ENCODE results near the gene WHRN. TPM values are rescaled to one million over a fixed set of nuclear protein-coding genes. Genes with fewer than 3 reads are reported as not detected.

WHRN gene
- total RNA-seq, 2 experiments from 2014 or later = 0.64 to 1.2 TPM

DNA sequence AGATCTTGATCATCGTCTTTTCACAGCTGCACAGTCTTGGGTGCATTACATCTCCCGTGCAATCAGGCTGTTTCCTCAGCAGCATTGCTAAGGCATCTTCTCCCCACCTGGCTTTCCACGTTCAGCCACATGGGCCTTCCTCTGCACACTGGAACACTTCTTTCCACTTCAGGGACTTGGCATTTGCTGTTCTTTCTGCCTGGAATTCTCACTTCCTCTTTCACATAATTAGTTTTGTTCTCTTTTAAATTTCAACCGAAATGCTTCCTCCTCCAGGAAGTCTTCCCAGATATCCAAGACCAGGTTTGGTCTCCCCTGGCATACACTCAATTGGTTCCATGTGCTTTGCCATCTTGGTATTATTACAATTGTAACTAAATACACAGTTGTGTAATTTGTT, 43.8 kb downstream of the WHRN start:
- Mint-ChIP-seq H3K9me3 (no peaks in the 10 kb centered on the region), H3K27ac (no peak overlapping the region), H3K27me3 (no peaks in the 10 kb centered on the region), H3K36me3 (ENCODE audit: low read depth) (no peaks in the 10 kb centered on the region), H3K4me3 (no peak overlapping the region), H3K4me1 (no peaks in the 10 kb centered on the region)
- DNase-seq = no peak
- ChIA-PET POLR2A (no interaction called here), CTCF (interaction anchor here (1.3 to 1.4 kb wide), 2 partner anchors 11 to 40 kb away, joined by 3 to 4 read pairs; no protein-coding TSS in a partner anchor)

DNA sequence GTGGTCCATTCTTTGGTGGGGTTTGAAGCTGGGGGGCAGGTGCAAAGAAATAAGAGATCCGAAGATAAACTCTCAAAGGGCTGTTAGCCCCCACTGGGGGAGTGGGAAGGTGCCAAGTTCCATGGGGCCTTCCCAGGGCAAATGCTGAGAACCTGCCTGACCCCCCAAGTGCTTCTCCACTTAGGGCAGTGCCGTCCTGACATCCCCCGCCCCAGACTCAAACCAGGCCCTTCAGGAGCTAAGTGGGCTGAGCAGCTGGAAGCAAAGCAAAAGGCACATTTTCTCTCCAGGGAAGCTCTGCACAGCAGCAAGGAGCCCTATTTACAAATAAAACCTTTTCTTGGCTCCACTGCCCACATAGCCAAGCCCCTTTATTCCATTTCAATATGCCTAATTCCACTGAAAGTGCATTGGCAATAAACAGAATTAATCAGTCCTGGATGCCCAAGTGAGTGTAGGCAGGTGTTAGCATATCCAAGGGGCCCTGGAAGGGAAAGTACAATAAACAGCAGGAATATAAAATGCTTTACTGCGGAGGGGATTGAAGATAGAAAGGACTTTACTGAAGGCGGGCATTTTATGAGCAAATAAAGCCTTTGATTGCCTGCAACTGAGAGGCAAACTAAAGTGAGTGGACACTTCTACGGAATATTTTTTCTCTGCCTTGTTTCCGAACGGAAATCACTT, 44.6 kb downstream of the WHRN start:
- Mint-ChIP-seq H3K4me3 (no peak overlapping the region), H3K36me3 (ENCODE audit: low read depth) (no peaks in the 10 kb centered on the region), H3K27me3 (no peaks in the 10 kb centered on the region), H3K9me3 (no peaks in the 10 kb centered on the region), H3K4me1 (no peaks in the 10 kb centered on the region), H3K27ac (no peak overlapping the region)
- ChIA-PET POLR2A (no interaction called here), CTCF (no interaction called here)
- no peak for DNase-seq

DNA sequence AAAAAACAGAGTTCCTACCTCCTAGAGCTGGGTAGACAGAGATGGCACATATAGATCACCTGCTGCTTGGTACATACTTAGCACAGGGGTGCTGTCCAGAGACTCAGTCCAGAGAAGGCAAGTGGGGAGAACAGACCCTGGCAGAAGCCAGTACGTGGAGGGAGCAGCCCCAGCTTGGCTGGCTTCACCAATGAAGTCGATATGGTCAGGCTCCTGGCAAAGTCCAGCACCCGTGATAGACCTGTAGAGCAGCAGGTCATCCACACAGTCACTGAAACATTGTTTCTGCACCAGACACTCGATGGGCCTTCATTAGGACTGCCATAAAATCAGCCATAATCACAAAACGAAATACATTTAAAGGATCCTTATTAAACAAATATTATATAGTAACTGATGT, 45.8 kb downstream of the WHRN start:
- Mint-ChIP-seq H3K27ac (no peak overlapping the region), H3K27me3 (no peaks in the 10 kb centered on the region), H3K4me1 (no peaks in the 10 kb centered on the region), H3K4me3 (no peak overlapping the region), H3K36me3 (ENCODE audit: low read depth) (no peaks in the 10 kb centered on the region), H3K9me3 (no peaks in the 10 kb centered on the region)
- DNase-seq = no peak
- CTCF ChIA-PET = no interaction called here
- POLR2A ChIA-PET = no interaction called here

DNA sequence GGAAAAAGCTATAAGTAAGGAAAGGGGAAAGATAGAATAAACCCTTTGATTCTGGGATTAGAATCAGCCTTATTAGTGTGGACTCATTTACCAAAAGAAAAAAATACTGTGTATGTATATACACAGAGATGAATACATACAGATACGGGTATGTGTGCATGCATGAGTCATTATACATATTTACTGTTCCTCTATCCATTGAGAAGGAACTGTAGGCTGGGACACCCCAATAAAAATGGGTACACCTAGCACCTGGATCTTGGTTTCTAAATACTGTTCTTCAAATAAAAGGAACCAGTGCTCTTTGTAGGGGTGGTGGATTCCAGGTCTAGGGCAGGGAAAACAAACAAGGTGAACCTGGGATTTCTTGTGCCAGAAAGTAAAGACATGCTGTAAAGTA, 48.3 kb downstream of the WHRN start:
- POLR2A ChIA-PET = no interaction called here
- H3K27me3 Mint-ChIP-seq = no peaks in the 10 kb centered on the region
- CTCF ChIA-PET = interaction anchor here (0.6 kb wide), 2 partner anchors 630 to 632 kb away, joined by 3 read pairs; no protein-coding TSS in a partner anchor
- H3K4me1 Mint-ChIP-seq = peaks cover 14% of the 10 kb centered on the region
- peaks cover 7% of the 10 kb centered on the region for H3K9me3 Mint-ChIP-seq
- H3K36me3 Mint-ChIP-seq (ENCODE audit: low read depth) = peaks cover 3% of the 10 kb centered on the region
- H3K4me3 Mint-ChIP-seq = no peak overlapping the region
- no peak for DNase-seq
- no peak overlapping the region for H3K27ac Mint-ChIP-seq

DNA sequence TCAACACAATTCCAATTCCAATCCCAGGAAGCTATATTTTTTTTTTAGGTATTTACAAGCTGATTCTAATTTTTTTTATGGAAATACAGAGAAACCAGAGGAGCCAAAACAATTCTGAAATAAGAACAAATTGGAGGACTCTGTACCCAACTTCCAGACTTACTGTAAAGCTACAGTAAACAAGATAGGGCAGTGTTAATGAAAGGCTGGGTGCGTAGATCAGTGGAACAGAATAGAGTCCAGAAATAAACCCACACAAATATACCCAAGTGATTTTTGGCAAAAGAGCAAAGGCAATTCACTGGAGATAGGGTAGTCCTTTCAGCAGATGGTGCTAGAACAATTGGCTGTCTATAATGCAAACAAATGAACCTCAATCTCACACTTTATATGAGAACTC, 50.6 kb downstream of the WHRN start:
- H3K27ac Mint-ChIP-seq = no peak overlapping the region
- POLR2A ChIA-PET = no interaction called here
- peaks cover 18% of the 10 kb centered on the region for H3K4me1 Mint-ChIP-seq
- peaks cover 3% of the 10 kb centered on the region for H3K36me3 Mint-ChIP-seq (ENCODE audit: low read depth)
- no peak for DNase-seq
- no peaks in the 10 kb centered on the region for H3K27me3 Mint-ChIP-seq
- peaks cover 7% of the 10 kb centered on the region for H3K9me3 Mint-ChIP-seq
- CTCF ChIA-PET = interaction anchor here (0.8 kb wide), 1 partner anchor 117 kb away, joined by 3 read pairs; no protein-coding TSS in a partner anchor
- H3K4me3 Mint-ChIP-seq = no peak overlapping the region

DNA sequence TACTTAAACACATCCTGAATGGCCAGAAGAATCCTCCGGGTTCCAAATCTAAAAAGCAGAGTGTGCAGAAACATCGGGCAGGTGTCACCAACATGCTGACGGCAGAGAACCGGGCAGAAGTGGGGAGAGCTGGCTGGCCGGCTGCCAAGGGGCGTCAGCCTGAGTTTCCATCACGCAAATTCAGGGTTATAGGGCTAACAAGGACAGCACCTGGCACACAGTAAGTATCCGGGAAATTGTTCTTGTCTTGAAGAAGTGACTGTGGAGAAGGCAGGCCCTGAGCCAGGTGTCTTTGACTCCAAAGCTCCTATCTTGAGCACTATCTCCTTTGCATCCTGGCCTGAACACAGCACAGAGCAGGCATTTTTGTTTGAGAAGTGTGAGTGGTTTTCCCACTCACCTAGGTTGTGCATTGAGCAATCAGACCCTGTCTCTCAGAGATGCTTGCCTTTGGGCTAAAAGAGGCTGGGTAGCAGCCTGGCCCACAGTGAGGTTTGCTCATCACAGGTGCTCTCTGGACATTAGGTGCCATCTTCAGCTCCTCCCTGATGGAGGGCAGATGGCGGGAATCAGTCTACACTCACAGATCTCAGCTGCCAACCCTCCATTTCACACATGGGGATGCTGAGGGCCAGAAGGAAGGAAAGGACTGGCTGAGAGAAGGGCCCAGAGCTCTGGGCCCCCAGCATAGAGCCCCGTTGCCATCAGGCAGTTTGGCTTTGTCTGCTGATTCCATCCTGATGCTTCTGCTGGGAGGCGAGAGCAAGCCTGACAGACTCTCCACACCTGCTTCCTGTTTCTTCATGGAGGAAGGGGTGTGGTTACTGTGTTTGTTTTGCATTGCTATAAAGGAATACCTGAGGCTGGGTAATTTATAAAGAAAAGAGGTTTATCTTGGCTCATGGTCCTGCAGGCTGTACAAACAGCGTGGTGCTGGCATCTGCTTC, 52.8 kb downstream of the WHRN start:
- peaks cover 7% of the 10 kb centered on the region for H3K9me3 Mint-ChIP-seq
- peaks cover 20% of the 10 kb centered on the region for H3K4me1 Mint-ChIP-seq
- CTCF ChIA-PET = interaction anchor here (1.4 to 2.4 kb wide), 2 partner anchors 24 to 201 kb away, joined by 3 to 5 read pairs; no protein-coding TSS in a partner anchor
- POLR2A ChIA-PET = no interaction called here
- H3K27me3 Mint-ChIP-seq = no peaks in the 10 kb centered on the region
- peak overlapping the region; percentile 54 for H3K27ac Mint-ChIP-seq
- H3K4me3 Mint-ChIP-seq = no peak overlapping the region
- DNase-seq = no peak
- peaks cover 3% of the 10 kb centered on the region for H3K36me3 Mint-ChIP-seq (ENCODE audit: low read depth)

DNA sequence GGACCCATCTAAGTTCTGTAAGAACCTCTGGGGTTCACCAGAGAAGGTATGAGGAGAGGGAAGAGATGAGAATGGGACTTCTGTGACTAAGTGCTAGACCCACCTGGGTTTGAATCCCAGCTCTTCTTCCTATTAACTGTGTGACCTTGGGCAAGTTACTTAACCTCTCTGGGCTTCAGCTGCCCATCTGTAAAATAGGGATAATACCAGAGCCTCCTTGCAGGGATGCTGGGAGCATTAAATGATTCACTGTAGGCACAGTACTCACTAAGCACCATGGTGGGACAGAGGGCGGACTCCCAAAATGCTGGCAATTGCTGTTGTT, 53.6 kb downstream of the WHRN start:
- POLR2A ChIA-PET = no interaction called here
- Mint-ChIP-seq H3K27ac (no peak overlapping the region), H3K4me3 (no peak overlapping the region)

DNA sequence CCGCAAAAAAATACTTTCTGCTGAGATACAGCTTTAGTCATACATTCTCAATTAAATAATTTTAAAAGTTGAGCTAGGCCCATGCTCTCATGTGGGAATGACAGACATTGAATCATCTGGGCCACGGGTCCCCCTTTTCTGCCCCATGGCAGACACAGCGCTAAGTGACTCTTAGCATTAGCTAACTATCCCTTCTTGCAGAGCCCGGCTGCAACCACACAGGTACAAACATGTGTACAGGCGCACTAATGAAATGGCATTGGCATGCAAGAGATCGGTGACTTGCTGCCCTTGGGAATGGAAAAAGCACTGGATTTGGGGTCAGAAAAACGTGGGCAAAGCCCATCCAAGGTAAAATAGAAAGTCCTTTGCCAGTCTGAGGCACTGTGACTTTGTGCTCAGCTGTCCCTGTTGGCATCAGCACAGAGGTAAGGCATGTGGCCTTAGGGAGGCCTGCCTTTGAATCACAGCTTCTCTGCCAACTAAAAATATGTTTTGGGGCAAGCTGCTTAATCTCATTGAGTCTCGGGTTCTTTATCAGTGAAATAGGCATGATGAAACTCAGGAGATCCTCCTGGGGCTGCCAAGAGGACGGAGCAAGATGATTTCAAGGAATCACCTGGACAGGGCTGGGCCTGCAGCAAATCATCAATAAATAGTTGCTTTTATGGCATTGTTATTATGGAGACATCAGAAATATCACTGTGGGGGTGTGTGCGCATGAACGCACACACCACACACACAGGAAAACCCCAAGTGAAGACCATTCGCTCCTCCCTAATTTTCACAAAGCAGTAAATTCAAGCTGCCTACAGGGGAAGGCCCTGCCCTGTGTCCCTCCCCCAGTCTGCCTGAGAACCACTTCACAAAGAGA, 54.2 kb downstream of the WHRN start:
- peaks cover 7% of the 10 kb centered on the region for H3K9me3 Mint-ChIP-seq
- peaks cover 1% of the 10 kb centered on the region for H3K27me3 Mint-ChIP-seq
- CTCF ChIA-PET = interaction anchor here (0.5 to 2.4 kb wide), 4 partner anchors 11 to 205 kb away, joined by 3 to 5 read pairs (median 4); no protein-coding TSS in a partner anchor
- no peak for DNase-seq
- no peak overlapping the region for H3K4me3 Mint-ChIP-seq
- peaks cover 20% of the 10 kb centered on the region for H3K4me1 Mint-ChIP-seq
- H3K36me3 Mint-ChIP-seq (ENCODE audit: low read depth) = peaks cover 3% of the 10 kb centered on the region
- POLR2A ChIA-PET = no interaction called here
- no peak overlapping the region for H3K27ac Mint-ChIP-seq

More for the DNA sequence above, 53.6 kb downstream of the WHRN start:
- no peak for DNase-seq
- Mint-ChIP-seq H3K4me1 (peaks cover 20% of the 10 kb centered on the region), H3K27me3 (peaks cover 1% of the 10 kb centered on the region), H3K36me3 (ENCODE audit: low read depth) (peaks cover 3% of the 10 kb centered on the region), H3K9me3 (peaks cover 7% of the 10 kb centered on the region)
- CTCF ChIA-PET = interaction anchor here (2.4 kb wide), 1 partner anchor 23 kb away, joined by 5 read pairs; no protein-coding TSS in a partner anchor

DNA sequence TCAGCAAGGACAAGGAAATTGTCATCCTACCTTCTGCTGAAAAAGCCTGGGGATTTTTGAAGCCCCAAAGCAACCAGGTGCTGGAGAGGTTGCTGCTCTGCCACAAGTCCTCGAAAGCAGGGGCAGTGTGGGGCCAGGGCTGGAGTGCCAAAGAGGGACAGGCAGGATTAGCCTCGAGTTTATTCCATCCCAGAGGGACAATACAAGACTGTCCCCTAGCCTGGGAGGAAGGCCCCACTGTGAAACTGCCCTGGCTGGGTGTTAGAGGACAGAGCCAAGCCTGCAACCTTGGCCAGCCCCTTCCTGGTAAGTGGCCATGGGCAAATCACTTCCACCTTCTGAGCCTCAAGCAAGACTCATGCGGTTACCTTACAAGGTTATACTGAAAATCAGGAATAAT, 55.1 kb downstream of the WHRN start:
- no peak overlapping the region for H3K27ac Mint-ChIP-seq
- ChIA-PET POLR2A (no interaction called here), CTCF (interaction anchor here (0.5 to 2.4 kb wide), 7 partner anchors 12 to 206 kb away, joined by 3 to 7 read pairs (median 3); no protein-coding TSS in a partner anchor)

DNA sequence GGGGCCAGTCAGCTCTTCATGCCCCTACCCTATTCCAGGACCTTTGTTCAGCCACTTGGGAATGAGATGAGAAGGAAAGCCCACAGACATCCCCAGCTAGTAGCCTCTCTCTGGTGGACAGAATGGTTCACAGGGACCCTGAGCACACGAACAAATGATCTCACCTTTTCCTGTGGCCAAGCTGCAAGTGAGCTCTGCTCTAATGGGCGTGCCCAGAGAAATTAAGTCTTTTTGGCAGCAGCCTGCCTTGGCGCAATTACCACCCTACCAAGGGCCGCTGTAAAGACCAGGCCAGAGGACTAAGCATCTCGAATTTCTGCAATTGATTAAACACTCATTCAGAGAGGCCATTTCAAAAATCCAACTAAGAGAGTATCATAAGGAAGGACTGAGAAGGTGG, 56.0 kb downstream of the WHRN start:
- Mint-ChIP-seq H3K36me3 (ENCODE audit: low read depth) (peaks cover 3% of the 10 kb centered on the region), H3K27ac (no peak overlapping the region), H3K27me3 (peaks cover 1% of the 10 kb centered on the region), H3K4me1 (peaks cover 20% of the 10 kb centered on the region), H3K9me3 (peaks cover 7% of the 10 kb centered on the region), H3K4me3 (no peak overlapping the region)
- no peak for DNase-seq
- ChIA-PET CTCF (interaction anchor here (0.6 to 1.7 kb wide), 3 partner anchors 15 to 1463 kb away, joined by 3 to 7 read pairs (median 3); no protein-coding TSS in a partner anchor), POLR2A (no interaction called here)

More for the DNA sequence above, 55.1 kb downstream of the WHRN start:
- Mint-ChIP-seq H3K4me1 (peaks cover 20% of the 10 kb centered on the region), H3K36me3 (ENCODE audit: low read depth) (peaks cover 3% of the 10 kb centered on the region), H3K27me3 (peaks cover 1% of the 10 kb centered on the region), H3K9me3 (peaks cover 7% of the 10 kb centered on the region), H3K4me3 (no peak overlapping the region)
- no peak for DNase-seq

DNA sequence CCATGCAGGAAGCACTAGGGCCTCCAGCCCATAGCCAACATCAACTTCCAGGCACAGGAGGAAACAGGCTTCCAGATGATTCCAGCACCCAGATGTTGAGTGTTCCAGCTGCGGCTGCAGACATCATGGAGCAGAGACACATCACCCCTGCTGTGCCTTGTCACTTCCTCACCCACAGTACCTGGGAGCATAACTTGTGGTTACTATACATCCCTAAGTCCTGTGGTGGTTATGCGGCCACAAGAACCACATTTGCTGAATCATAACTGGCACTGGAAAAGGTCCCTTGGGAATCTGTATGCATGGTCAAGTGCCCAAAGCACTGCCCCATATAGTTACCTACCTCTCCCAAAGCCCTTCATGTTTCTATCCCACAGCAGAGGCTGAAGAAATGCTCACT, 56.6 kb downstream of the WHRN start:
- H3K4me1 Mint-ChIP-seq = peaks cover 19% of the 10 kb centered on the region
- H3K27me3 Mint-ChIP-seq = peaks cover 1% of the 10 kb centered on the region
- CTCF ChIA-PET = interaction anchor here (1.7 kb wide), 1 partner anchor 205 kb away, joined by 7 read pairs; no protein-coding TSS in a partner anchor
- H3K9me3 Mint-ChIP-seq = peaks cover 6% of the 10 kb centered on the region
- H3K36me3 Mint-ChIP-seq (ENCODE audit: low read depth) = peaks cover 3% of the 10 kb centered on the region
- H3K4me3 Mint-ChIP-seq = no peak overlapping the region
- H3K27ac Mint-ChIP-seq = no peak overlapping the region
- no peak for DNase-seq
- POLR2A ChIA-PET = no interaction called here

DNA sequence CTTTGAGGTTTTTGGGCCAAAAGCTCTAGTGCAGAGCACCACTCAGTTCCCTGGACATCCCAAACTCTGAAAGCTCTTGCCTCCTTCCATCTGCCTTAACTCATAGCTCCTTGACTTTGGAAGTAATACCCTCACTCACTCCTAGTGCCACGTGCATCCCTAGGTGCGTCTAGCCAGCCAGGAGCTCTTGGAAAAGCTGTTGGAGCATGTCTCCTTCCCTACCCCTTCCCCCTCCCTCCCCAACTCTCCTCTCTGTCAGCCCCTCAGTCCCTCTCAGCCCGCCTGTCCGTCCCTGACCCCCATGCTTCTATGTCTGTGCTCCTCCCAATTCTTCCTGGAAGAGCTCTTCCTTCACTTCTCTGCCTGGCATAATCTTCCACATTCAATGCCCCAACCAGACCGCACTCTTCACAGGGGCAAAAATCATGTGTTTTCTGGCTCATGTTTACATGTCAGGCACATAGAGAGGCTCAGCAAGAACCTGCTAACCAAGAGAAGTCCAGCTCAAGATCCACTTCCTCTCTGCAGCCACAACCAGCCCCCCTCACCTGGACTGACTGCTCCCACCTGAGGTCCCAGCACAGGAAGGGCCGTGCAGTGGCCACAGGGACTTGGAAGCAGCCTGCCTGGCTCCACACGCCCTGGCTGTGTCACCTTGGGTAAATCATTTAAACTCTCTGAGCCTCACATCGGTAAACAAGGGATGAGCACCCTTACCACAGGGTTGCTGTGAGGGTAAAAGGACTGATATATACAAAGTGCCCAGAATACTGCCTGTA, 58.4 kb downstream of the WHRN start:
- POLR2A ChIA-PET = no interaction called here
- CTCF ChIA-PET = interaction anchor here (0.6 to 1.2 kb wide), 3 partner anchors 12 to 152 kb away, joined by 3 to 4 read pairs (median 4); no protein-coding TSS in a partner anchor
- H3K27ac Mint-ChIP-seq = no peak overlapping the region
- H3K4me3 Mint-ChIP-seq = no peak overlapping the region
- H3K9me3 Mint-ChIP-seq = no peaks in the 10 kb centered on the region
- H3K27me3 Mint-ChIP-seq = peaks cover 1% of the 10 kb centered on the region
- no peaks in the 10 kb centered on the region for H3K36me3 Mint-ChIP-seq (ENCODE audit: low read depth)
- DNase-seq = no peak
- H3K4me1 Mint-ChIP-seq = peaks cover 6% of the 10 kb centered on the region

Data from activated CD4-positive, alpha-beta T cell treated with anti-CD3 and anti-CD28 coated beads, Interleukin-2, amount 10 ng/mL, durations not matched to agents 7 days and 5 days (primary cell).